ENCODE results near the gene MLIP. TPM values are rescaled to one million over a fixed set of nuclear protein-coding genes. Genes with fewer than 3 reads are reported as not detected.

MLIP gene
- total RNA-seq, 1 experiment from 2014 or later, result not detected

GRCh38 chr6:54083287-54083686, 28.0 kb upstream of the MLIP start:
- TF ChIP-seq ZNF423 (CRISPR knock-in tag; IDR thresholded peaks at IDR 0.05), result no peak
- TF ChIP-seq TP53 (CRISPR knock-in tag; IDR thresholded peaks at IDR 0.05), result no peak
- no peak for TF ChIP-seq USF2 (CRISPR knock-in tag; IDR thresholded peaks at IDR 0.05)
- Mint-ChIP-seq H3K36me3 (no peaks in the 10 kb centered on the region), H3K4me1 (peaks cover 9% of the 10 kb centered on the region), H3K27ac (no peak overlapping the region), H3K27me3 (ENCODE audit: low read depth) (no peaks in the 10 kb centered on the region), H3K4me3 (no peak overlapping the region), H3K9me3 (no peaks in the 10 kb centered on the region)
- ChIA-PET CTCF (interaction anchor here (1.3 kb wide), 1 partner anchor 654 kb away, joined by 3 read pairs; no protein-coding TSS in a partner anchor), POLR2A (no interaction called here)
- ATAC-seq (no peak), DNase-seq (ENCODE audit: low spot score) (no peak)

- H3K27me3 Mint-ChIP-seq (ENCODE audit: low read depth), result no peaks in the 10 kb centered on the region
- peaks cover 9% of the 10 kb centered on the region for H3K4me1 Mint-ChIP-seq
- no peak for TF ChIP-seq SP1 (CRISPR knock-in tag; conservative IDR thresholded peaks at IDR 0.05)
- TF ChIP-seq FOXP4 (CRISPR knock-in tag; IDR thresholded peaks at IDR 0.05), result no peak
- POLR2A ChIA-PET, result no interaction called here
- DNase-seq (ENCODE audit: low spot score) (no peak), ATAC-seq (no peak)
- H3K27ac Mint-ChIP-seq, result no peak overlapping the region
- no peak overlapping the region for H3K4me3 Mint-ChIP-seq
- CTCF ChIA-PET, result no interaction called here
- no peaks in the 10 kb centered on the region for H3K36me3 Mint-ChIP-seq
- no peaks in the 10 kb centered on the region for H3K9me3 Mint-ChIP-seq
Observed at GRCh38 chr6:54084231-54084630, 27.0 kb upstream of the MLIP start.

- Mint-ChIP-seq H3K27me3 (ENCODE audit: low read depth) (no peaks in the 10 kb centered on the region), H3K4me1 (peaks cover 9% of the 10 kb centered on the region)
- ATAC-seq, result no peak
- no peak for TF ChIP-seq TEAD4 (CRISPR knock-in tag; IDR thresholded peaks at IDR 0.05)
- no peak for TF ChIP-seq MLX (CRISPR knock-in tag; IDR thresholded peaks at IDR 0.05)
- no peak for TF ChIP-seq E2F4 (CRISPR knock-in tag; IDR thresholded peaks at IDR 0.05; ENCODE audit: borderline replicate concordance, low read depth)
- no peak for TF ChIP-seq JAZF1 (CRISPR knock-in tag; IDR thresholded peaks at IDR 0.05)
- no peak for TF ChIP-seq ZNF219 (CRISPR knock-in tag; IDR thresholded peaks at IDR 0.05; ENCODE audit: borderline replicate concordance)
- TF ChIP-seq ESRRA (CRISPR knock-in tag; IDR thresholded peaks at IDR 0.05; ENCODE audit: borderline replicate concordance), result no peak
- TF ChIP-seq NFATC4 (CRISPR knock-in tag; IDR thresholded peaks at IDR 0.05), result no peak
- TF ChIP-seq GRHL2 (CRISPR knock-in tag; IDR thresholded peaks at IDR 0.05; ENCODE audit: insufficient replicate concordance, severe bottlenecking), result no peak
- no peak for TF ChIP-seq ATF2 (CRISPR knock-in tag; IDR thresholded peaks at IDR 0.05; ENCODE audit: borderline replicate concordance, low read depth)
- TF ChIP-seq ATF6 (CRISPR knock-in tag; IDR thresholded peaks at IDR 0.05), result no peak
- no peak for TF ChIP-seq IRF1 (CRISPR knock-in tag; IDR thresholded peaks at IDR 0.05)
- TF ChIP-seq E2F5 (CRISPR knock-in tag; IDR thresholded peaks at IDR 0.05), result no peak
- no peak for TF ChIP-seq NFE2L1 (CRISPR knock-in tag; IDR thresholded peaks at IDR 0.05)
- no peak for TF ChIP-seq ATF3 (CRISPR knock-in tag; conservative IDR thresholded peaks at IDR 0.05)
- no peak for TF ChIP-seq E2F1 (CRISPR knock-in tag; IDR thresholded peaks at IDR 0.05)
Observed at GRCh38 chr6:54085047-54085446, 26.2 kb upstream of the MLIP start.

More at GRCh38 chr6:54085047-54085446, 26.2 kb upstream of the MLIP start:
- no peak for DNase-seq (ENCODE audit: low spot score)
- ChIA-PET POLR2A (no interaction called here), CTCF (no interaction called here)
- H3K27ac Mint-ChIP-seq, result no peak overlapping the region
- H3K9me3 Mint-ChIP-seq, result no peaks in the 10 kb centered on the region
- H3K36me3 Mint-ChIP-seq, result no peaks in the 10 kb centered on the region
- no peak overlapping the region for H3K4me3 Mint-ChIP-seq
